MM.1S (cell line): ENCODE results near the gene RPL36A.

Experiments used
- DNase-seq: peaks from one replicate; pipeline ENCODE4 v3.0.0-alpha.2; 2015
- H2AFZ ChIP-seq: fragments of 300-600 bp; sonication (generic); 2 replicates; pipeline ENCODE4 v1.6.0; 2016; ENCODE audit warnings: antibody characterized with exemption, low read length
- H3F3A ChIP-seq: fragments of 300-600 bp; sonication (generic); 2 replicates; pipeline ENCODE4 v1.6.1; 2016; ENCODE audit warnings: mild to moderate bottlenecking, antibody characterized with exemption, low read length, moderate library complexity, mixed read lengths; ENCODE audit not compliant: insufficient read depth
- H3K27ac ChIP-seq: fragments of 300-600 bp; sonication (generic); 2 replicates; pipeline ENCODE4 v1.5.1; 2016; ENCODE audit warnings: mild to moderate bottlenecking, low read length
- H3K27me3 ChIP-seq: fragments of 300-600 bp; sonication (generic); replicated peaks from 2 replicates; pipeline ENCODE4 v1.6.0; 2016; ENCODE audit warnings: low read length; ENCODE audit not compliant: insufficient read depth
- H3K36me3 ChIP-seq: fragments of 300-600 bp; sonication (generic); replicated peaks from 2 replicates; pipeline ENCODE4 v1.6.1; 2016; ENCODE audit warnings: mild to moderate bottlenecking, low read length, mixed read lengths; ENCODE audit not compliant: insufficient read depth
- H3K4me1 ChIP-seq: fragments of 300-600 bp; sonication (generic); 2 replicates; pipeline ENCODE4 v1.6.1; 2016; ENCODE audit warnings: low read length, mixed read lengths
- H3K4me2 ChIP-seq: fragments of 300-600 bp; sonication (generic); 2 replicates; pipeline ENCODE4 v1.6.0; 2016; ENCODE audit warnings: low read depth, low read length
- H3K4me3 ChIP-seq: fragments of 300-600 bp; sonication (generic); 2 replicates; pipeline ENCODE4 v1.5.1; 2016; ENCODE audit warnings: low read length, mixed read lengths
- H3K79me2 ChIP-seq: fragments of 300-600 bp; sonication (generic); 2 replicates; pipeline ENCODE4 v1.6.1; 2016; ENCODE audit warnings: mixed run types, low read length, mixed read lengths
- H3K9ac ChIP-seq: fragments of 300-600 bp; sonication (generic); 2 replicates; pipeline ENCODE4 v1.6.1; 2016; ENCODE audit warnings: low read length, mixed read lengths
- H3K9me2 ChIP-seq: fragments of 300-600 bp; sonication (generic); replicated peaks from 2 replicates; pipeline ENCODE4 v1.6.1; 2016; ENCODE audit warnings: mild to moderate bottlenecking, low read length, mixed read lengths; ENCODE audit not compliant: insufficient read depth
- H3K9me3 ChIP-seq: fragments of 300-600 bp; sonication (generic); replicated peaks from 2 replicates; pipeline ENCODE4 v1.6.1; 2016; ENCODE audit warnings: mild to moderate bottlenecking, low read length, mixed read lengths; ENCODE audit not compliant: insufficient read depth
- H4K20me1 ChIP-seq: fragments of 300-600 bp; sonication (generic); 2 replicates; pipeline ENCODE4 v1.6.1; 2016; ENCODE audit warnings: mild to moderate bottlenecking, low read length, moderate library complexity, mixed read lengths; ENCODE audit not compliant: insufficient read depth
- CTCF ChIP-seq: fragments of 300-600 bp; sonication (generic); IDR thresholded peaks from 2 replicates; pipeline ENCODE4 v1.5.1; 2016; ENCODE audit warnings: antibody characterized with exemption, low read length, mixed read lengths
- EZH2 ChIP-seq: fragments of 300-600 bp; sonication (generic); optimal IDR thresholded peaks from 2 replicates; pipeline ENCODE3; 2017; ENCODE audit warnings: low read depth, mild to moderate bottlenecking, antibody characterized with exemption, low read length, mixed read lengths
- EZH2phosphoT487 ChIP-seq: fragments of 300-600 bp; sonication (generic); IDR thresholded peaks from 2 replicates; pipeline ENCODE4 v1.6.1; 2018; ENCODE audit warnings: antibody characterized with exemption, low read length

RPL36A gene

GRCh38 chrX:101430457-101431078 is 39.8 kb downstream of the RPL36A start:
- Histone ChIP-seq H3F3A (no peaks in the 10 kb centered on the region), H3K27me3 (no peaks in the 10 kb centered on the region), H3K9me3 (no peaks in the 10 kb centered on the region), H4K20me1 (no peaks in the 10 kb centered on the region), H3K36me3 (no peaks in the 10 kb centered on the region), H3K9me2 (no peaks in the 10 kb centered on the region), H3K4me2 (no peak overlapping the region), H2AFZ (no peak overlapping the region), H3K4me3 (no peak overlapping the region), H3K9ac (no peak overlapping the region), H3K79me2 (no peaks in the 10 kb centered on the region), H3K4me1 (no peaks in the 10 kb centered on the region), H3K27ac (no peak overlapping the region)
- DNase-seq, result no peak
- TF ChIP-seq EZH2phosphoT487, result no peak
- TF ChIP-seq EZH2, result no peak
- TF ChIP-seq CTCF, result no peak

GRCh38 chrX:101442085-101442484 is 51.3 kb downstream of the RPL36A start:
- TF ChIP-seq EZH2phosphoT487 (no peak), CTCF (no peak), EZH2 (no peak)
- no peak overlapping the region for H3K9ac ChIP-seq

More at GRCh38 chrX:101442085-101442484, 51.3 kb downstream of the RPL36A start:
- no peaks in the 10 kb centered on the region for H3K9me3 ChIP-seq
- no peak overlapping the region for H3K4me2 ChIP-seq
- H3F3A ChIP-seq, result no peaks in the 10 kb centered on the region
- H3K27ac ChIP-seq, result no peak overlapping the region
- H3K4me3 ChIP-seq, result no peak overlapping the region
- no peaks in the 10 kb centered on the region for H3K4me1 ChIP-seq
- no peak overlapping the region for H2AFZ ChIP-seq
- no peaks in the 10 kb centered on the region for H4K20me1 ChIP-seq
- no peaks in the 10 kb centered on the region for H3K9me2 ChIP-seq
- no peaks in the 10 kb centered on the region for H3K36me3 ChIP-seq
- no peaks in the 10 kb centered on the region for H3K27me3 ChIP-seq
- DNase-seq, result no peak
- no peaks in the 10 kb centered on the region for H3K79me2 ChIP-seq
